Measurements from ENCODE around the gene CELF1.

- TF ChIP-seq, protein P1, sequence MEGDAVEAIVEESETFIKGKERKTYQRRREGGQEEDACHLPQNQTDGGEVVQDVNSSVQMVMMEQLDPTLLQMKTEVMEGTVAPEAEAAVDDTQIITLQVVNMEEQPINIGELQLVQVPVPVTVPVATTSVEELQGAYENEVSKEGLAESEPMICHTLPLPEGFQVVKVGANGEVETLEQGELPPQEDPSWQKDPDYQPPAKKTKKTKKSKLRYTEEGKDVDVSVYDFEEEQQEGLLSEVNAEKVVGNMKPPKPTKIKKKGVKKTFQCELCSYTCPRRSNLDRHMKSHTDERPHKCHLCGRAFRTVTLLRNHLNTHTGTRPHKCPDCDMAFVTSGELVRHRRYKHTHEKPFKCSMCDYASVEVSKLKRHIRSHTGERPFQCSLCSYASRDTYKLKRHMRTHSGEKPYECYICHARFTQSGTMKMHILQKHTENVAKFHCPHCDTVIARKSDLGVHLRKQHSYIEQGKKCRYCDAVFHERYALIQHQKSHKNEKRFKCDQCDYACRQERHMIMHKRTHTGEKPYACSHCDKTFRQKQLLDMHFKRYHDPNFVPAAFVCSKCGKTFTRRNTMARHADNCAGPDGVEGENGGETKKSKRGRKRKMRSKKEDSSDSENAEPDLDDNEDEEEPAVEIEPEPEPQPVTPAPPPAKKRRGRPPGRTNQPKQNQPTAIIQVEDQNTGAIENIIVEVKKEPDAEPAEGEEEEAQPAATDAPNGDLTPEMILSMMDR (IDR thresholded peaks at IDR 0.05; ENCODE audit: low read length): no peak
- TF ChIP-seq EZH2 (optimal IDR thresholded peaks at IDR 0.05; ENCODE audit: low read depth, low read length): no peak
Observed at GRCh38 chr11:47589584-47589976, 36.6 kb upstream of the CELF1 start.

Data from MM.1S (cell line).